Stomach (tissue), 4 donors: ENCODE measurements around the gene SCP2.

Experiments
- CTCF ChIP-seq, 7 experiments: fragments of 450-650 bp in 4 of 7; fragments of 200-600 bp in 3 of 7; sonication (generic) in 3 of 7; IDR thresholded peaks; one replicate each; pipeline ENCODE4 v1.5.1; 2016 to 2019; ENCODE audit warnings: antibody characterized with exemption in 7 of 7, control low read depth in 2 of 7, mild to moderate bottlenecking in 1 of 7
- POLR2A ChIP-seq, 4 donors: fragments of 450-650 bp; IDR thresholded peaks; one replicate each; pipeline ENCODE4 v1.6.1; 2016; ENCODE audit warnings: antibody characterized with exemption in 4 of 4, control low read depth in 2 of 4, mild to moderate bottlenecking in 1 of 4, moderate library complexity in 1 of 4

GRCh38 chr1:52907812-52908153 is 19.3 kb upstream of the SCP2 start:
- TF ChIP-seq POLR2A (IDR thresholded peaks at IDR 0.05), result no peak
- TF ChIP-seq CTCF (IDR thresholded peaks at IDR 0.05), result no peak
